K562 (cell line): ENCODE data around the gene RNF151. TPM values are rescaled to one million over a fixed set of nuclear protein-coding genes. Genes with fewer than 3 reads are reported as not detected.
A peak's percentile ranks its signal among the peaks of the same experiment; 100 is the strongest.

Source experiments
- CBX3 ChIP-seq, 2 experiments: IDR thresholded peaks; 1 replicate in 1 of 2; 2 replicates in 1 of 2; pipeline ENCODE4 v1.6.1; 2012; ENCODE audit warnings: inconsistent platforms in 2 of 2, low read length in 2 of 2, borderline replicate concordance in 1 of 2, control low read depth in 1 of 2
- CEBPG ChIP-seq, 3 experiments: fragments of 200-800 bp in 1 of 3; sonication (Bioruptor generic) in 1 of 3; sonication (generic) in 1 of 3; formaldehyde crosslinking in 1 of 3; IDR thresholded peaks in 2 of 3; conservative IDR thresholded peaks in 1 of 3; 2 replicates each; pipeline versions ENCODE4 v1.6.1 to v1.8.0; 2016 to 2022; ENCODE audit warnings: missing compliant biosample characterization in 2 of 3, missing genetic modification characterization in 2 of 3, mild to moderate bottlenecking in 1 of 3, missing genetic modification reagents in 1 of 3
- HDAC3 ChIP-seq: fragments of 450-650 bp; IDR thresholded peaks from 2 replicates; pipeline ENCODE4 v1.6.1; 2018; ENCODE audit warnings: borderline replicate concordance, mild to moderate bottlenecking, moderate library complexity; ENCODE audit not compliant: partially characterized antibody
- NFE2L1 ChIP-seq: fragments of 450-650 bp; IDR thresholded peaks from 2 replicates; pipeline ENCODE4 v1.6.1; 2016; ENCODE audit warnings: missing genetic modification characterization, low read depth, mild to moderate bottlenecking, missing compliant biosample characterization, moderate library complexity, borderline replicate concordance
- POLR2G ChIP-seq: fragments of 200-400 bp; formaldehyde crosslinking; IDR thresholded peaks from 2 replicates; pipeline ENCODE4 v1.6.1; 2017; ENCODE audit warnings: low read depth, mild to moderate bottlenecking, antibody characterized with exemption, low read length, moderate library complexity
- SFPQ ChIP-seq: fragments of 200-400 bp; formaldehyde crosslinking; IDR thresholded peaks from 2 replicates; pipeline ENCODE4 v1.6.1; 2017; ENCODE audit warnings: mild to moderate bottlenecking, low read depth, low read length, moderate library complexity
- SMAD2 ChIP-seq: fragments of 150-350 bp; IDR thresholded peaks from 2 replicates; pipeline ENCODE4 v1.6.1; 2014; ENCODE audit warnings: low read depth, mild to moderate bottlenecking, low read length
- SNIP1 ChIP-seq: fragments of 450-650 bp; IDR thresholded peaks from 2 replicates; pipeline ENCODE4 v1.7.1; 2017; ENCODE audit warnings: low read depth, mild to moderate bottlenecking
- ZNF253 ChIP-seq: fragments of 250-450 bp; sonication (Bioruptor Pico); conservative IDR thresholded peaks from 2 replicates; pipeline ENCODE4 v1.6.1; 2021; ENCODE audit warnings: mild to moderate bottlenecking
- ZNF764 ChIP-seq: fragments of 250-450 bp; sonication (Bioruptor Pico); IDR thresholded peaks from 2 replicates; pipeline ENCODE4 v1.4.0; 2020; ENCODE audit warnings: low read depth, mild to moderate bottlenecking, moderate library complexity
- ZNF778 ChIP-seq: fragments of 450-650 bp; formaldehyde crosslinking; IDR thresholded peaks from 2 replicates; pipeline ENCODE4 v1.4.0; 2020; ENCODE audit warnings: mild to moderate bottlenecking, moderate library complexity
- polyA plus RNA-seq, 8 experiments: library from polyadenylated mRNA; depleted of rRNA in 4 of 8; stranded (reverse) in 5 of 8; unstranded in 3 of 8; fragments of >200 nt; fragmentation: Nextera tagmentation in 2 of 8; fragmentation: Illumina TruSeq in 1 of 8; extraction: Ambion mirVana in 2 of 8; extraction: Trizol in 1 of 8; gene quantifications; 2 replicates each; pipeline versions ENCODE4 v1.2.1 to v1.2.3, GENCODE V29; 2011 to 2014; ENCODE audit warnings: inconsistent platforms in 1 of 8, missing spikeins in 1 of 8
- total RNA-seq, 7 experiments: library from RNA; depleted of rRNA in 6 of 7; stranded (reverse); fragments of >200 nt in 6 of 7; fragmentation: Illumina TruSeq in 2 of 7; extraction: Trizol in 2 of 7; gene quantifications; 2 replicates each; pipeline versions ENCODE4 v1.2.1 to v1.2.3, GENCODE V29; 2011 to 2021; ENCODE audit warnings: low replicate concordance in 1 of 7
- TF ChIP-seq, protein P1 (sequence below): fragments of 450-650 bp; IDR thresholded peaks from 2 replicates; pipeline ENCODE4 v1.6.1; 2016; ENCODE audit warnings: mild to moderate bottlenecking, moderate library complexity

RNF151 gene
- total and polyA plus RNA-seq, 9 of the 15 experiments (the other 6 are each of a cell fraction or from before 2014, with no cell fraction given): not detected

GRCh38 chr16:1964506-1965395 lies 1.9 kb upstream of the RNF151 start, which contains the start of gene RPS2 (continued):
- TF ChIP-seq SFPQ (no peak), POLR2G (peak; percentile 99), NFE2L1 (tag) (no peak), ZNF778 (CRISPR knock-in tag) (no peak), SNIP1 (no peak), HDAC3 (no peak), CBX3 (IDR thresholded peaks at IDR 0.05; ENCODE audit: borderline replicate concordance in 1 of 2, low read length in 2 of 2) (no peak), CEBPG (CRISPR knock-in tag; IDR thresholded peaks at IDR 0.05) (no peak), CEBPG (tag; conservative IDR thresholded peaks at IDR 0.05 in 1 of 2, IDR thresholded peaks at IDR 0.05 in 1 of 2) (no peak), ZNF764 (CRISPR knock-in tag) (no peak; the same call in 1 of the 2 replicates), ZNF253 (CRISPR knock-in tag) (0 out of 2 replicates have a peak, but pooled peaks have one; percentile 4), SMAD2 (no peak)
- TF ChIP-seq, protein P1, sequence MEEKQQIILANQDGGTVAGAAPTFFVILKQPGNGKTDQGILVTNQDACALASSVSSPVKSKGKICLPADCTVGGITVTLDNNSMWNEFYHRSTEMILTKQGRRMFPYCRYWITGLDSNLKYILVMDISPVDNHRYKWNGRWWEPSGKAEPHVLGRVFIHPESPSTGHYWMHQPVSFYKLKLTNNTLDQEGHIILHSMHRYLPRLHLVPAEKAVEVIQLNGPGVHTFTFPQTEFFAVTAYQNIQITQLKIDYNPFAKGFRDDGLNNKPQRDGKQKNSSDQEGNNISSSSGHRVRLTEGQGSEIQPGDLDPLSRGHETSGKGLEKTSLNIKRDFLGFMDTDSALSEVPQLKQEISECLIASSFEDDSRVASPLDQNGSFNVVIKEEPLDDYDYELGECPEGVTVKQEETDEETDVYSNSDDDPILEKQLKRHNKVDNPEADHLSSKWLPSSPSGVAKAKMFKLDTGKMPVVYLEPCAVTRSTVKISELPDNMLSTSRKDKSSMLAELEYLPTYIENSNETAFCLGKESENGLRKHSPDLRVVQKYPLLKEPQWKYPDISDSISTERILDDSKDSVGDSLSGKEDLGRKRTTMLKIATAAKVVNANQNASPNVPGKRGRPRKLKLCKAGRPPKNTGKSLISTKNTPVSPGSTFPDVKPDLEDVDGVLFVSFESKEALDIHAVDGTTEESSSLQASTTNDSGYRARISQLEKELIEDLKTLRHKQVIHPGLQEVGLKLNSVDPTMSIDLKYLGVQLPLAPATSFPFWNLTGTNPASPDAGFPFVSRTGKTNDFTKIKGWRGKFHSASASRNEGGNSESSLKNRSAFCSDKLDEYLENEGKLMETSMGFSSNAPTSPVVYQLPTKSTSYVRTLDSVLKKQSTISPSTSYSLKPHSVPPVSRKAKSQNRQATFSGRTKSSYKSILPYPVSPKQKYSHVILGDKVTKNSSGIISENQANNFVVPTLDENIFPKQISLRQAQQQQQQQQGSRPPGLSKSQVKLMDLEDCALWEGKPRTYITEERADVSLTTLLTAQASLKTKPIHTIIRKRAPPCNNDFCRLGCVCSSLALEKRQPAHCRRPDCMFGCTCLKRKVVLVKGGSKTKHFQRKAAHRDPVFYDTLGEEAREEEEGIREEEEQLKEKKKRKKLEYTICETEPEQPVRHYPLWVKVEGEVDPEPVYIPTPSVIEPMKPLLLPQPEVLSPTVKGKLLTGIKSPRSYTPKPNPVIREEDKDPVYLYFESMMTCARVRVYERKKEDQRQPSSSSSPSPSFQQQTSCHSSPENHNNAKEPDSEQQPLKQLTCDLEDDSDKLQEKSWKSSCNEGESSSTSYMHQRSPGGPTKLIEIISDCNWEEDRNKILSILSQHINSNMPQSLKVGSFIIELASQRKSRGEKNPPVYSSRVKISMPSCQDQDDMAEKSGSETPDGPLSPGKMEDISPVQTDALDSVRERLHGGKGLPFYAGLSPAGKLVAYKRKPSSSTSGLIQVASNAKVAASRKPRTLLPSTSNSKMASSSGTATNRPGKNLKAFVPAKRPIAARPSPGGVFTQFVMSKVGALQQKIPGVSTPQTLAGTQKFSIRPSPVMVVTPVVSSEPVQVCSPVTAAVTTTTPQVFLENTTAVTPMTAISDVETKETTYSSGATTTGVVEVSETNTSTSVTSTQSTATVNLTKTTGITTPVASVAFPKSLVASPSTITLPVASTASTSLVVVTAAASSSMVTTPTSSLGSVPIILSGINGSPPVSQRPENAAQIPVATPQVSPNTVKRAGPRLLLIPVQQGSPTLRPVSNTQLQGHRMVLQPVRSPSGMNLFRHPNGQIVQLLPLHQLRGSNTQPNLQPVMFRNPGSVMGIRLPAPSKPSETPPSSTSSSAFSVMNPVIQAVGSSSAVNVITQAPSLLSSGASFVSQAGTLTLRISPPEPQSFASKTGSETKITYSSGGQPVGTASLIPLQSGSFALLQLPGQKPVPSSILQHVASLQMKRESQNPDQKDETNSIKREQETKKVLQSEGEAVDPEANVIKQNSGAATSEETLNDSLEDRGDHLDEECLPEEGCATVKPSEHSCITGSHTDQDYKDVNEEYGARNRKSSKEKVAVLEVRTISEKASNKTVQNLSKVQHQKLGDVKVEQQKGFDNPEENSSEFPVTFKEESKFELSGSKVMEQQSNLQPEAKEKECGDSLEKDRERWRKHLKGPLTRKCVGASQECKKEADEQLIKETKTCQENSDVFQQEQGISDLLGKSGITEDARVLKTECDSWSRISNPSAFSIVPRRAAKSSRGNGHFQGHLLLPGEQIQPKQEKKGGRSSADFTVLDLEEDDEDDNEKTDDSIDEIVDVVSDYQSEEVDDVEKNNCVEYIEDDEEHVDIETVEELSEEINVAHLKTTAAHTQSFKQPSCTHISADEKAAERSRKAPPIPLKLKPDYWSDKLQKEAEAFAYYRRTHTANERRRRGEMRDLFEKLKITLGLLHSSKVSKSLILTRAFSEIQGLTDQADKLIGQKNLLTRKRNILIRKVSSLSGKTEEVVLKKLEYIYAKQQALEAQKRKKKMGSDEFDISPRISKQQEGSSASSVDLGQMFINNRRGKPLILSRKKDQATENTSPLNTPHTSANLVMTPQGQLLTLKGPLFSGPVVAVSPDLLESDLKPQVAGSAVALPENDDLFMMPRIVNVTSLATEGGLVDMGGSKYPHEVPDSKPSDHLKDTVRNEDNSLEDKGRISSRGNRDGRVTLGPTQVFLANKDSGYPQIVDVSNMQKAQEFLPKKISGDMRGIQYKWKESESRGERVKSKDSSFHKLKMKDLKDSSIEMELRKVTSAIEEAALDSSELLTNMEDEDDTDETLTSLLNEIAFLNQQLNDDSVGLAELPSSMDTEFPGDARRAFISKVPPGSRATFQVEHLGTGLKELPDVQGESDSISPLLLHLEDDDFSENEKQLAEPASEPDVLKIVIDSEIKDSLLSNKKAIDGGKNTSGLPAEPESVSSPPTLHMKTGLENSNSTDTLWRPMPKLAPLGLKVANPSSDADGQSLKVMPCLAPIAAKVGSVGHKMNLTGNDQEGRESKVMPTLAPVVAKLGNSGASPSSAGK: peak; percentile 58
